ENCODE results near the gene SCLT1. TPM values are rescaled to one million over a fixed set of nuclear protein-coding genes. Genes with fewer than 3 reads are reported as not detected.

Gene SCLT1
- polyA plus RNA-seq, 1 donor from 2014 or later: 12.8 TPM

DNA sequence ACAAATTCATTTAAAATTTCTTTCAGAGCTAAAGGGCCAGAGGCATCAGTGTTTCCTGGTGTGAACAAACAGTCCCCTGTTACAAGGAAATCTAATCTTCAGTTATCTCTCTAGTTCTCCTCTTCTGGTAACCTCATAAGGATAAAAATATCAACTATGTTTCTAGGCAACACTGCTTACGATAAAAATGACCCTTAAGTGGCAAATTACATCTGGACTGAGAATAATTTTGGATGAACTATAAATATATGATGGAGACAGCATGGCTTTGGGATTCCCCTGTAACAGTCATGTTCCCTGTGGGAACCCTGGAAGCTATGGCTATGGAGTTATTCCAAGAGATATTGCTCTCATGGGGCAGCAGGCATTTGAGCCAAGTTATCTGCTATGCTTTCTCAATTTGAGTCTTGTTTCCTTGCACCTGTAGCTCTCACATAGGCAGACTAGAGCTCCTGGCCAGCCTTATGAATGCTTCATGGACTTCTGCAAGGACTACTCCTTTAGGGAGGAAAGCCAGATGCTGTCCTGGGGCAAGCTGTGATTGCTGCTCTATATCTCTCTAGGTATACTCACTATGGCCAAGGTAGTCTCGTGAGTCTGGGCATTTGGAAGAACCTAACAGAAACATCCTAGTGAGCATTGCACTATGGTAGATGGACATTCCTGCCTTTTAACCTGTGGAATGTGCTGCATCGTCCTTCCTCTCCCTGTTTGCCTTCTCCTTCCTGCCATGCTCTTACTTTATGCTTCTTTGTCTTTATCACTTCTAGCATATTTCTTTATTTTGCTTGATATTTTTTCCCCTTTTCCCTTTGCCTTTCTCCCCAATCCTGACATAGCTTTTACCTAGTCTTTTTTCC is 16.9 kb upstream of the SCLT1 start:
- H3K36me3 ChIP-seq (ENCODE audit: insufficient read depth, low read length): no peaks in the 10 kb centered on the region
- H3K9me2 ChIP-seq (ENCODE audit: insufficient read depth, low read length): no peaks in the 10 kb centered on the region
- no peaks in the 10 kb centered on the region for H3K27me3 ChIP-seq (ENCODE audit: insufficient read depth, low read depth, low read length)
- H2AFZ ChIP-seq (ENCODE audit: low read depth, low read length): no peak overlapping the region
- H4K20me1 ChIP-seq (ENCODE audit: insufficient read depth): no peaks in the 10 kb centered on the region
- H3K4me2 ChIP-seq (ENCODE audit: low read length): no peak overlapping the region
- no peak overlapping the region for H3K27ac ChIP-seq (ENCODE audit: low read length)
- no peaks in the 10 kb centered on the region for H3K9me3 ChIP-seq (ENCODE audit: low read length)
- no peak overlapping the region for H3K9ac ChIP-seq (ENCODE audit: low read length)
- peaks cover 4% of the 10 kb centered on the region for H3F3A ChIP-seq (ENCODE audit: insufficient read depth, low read length, poor library complexity, severe bottlenecking)
- H3K79me2 ChIP-seq (replicated peaks; ENCODE audit: insufficient read depth, low read length): no peaks in the 10 kb centered on the region
- no peak overlapping the region for H3K4me3 ChIP-seq (ENCODE audit: low read length)
- TF ChIP-seq RAD21 (conservative IDR thresholded peaks at IDR 0.05) (no peak), EZH2 (IDR thresholded peaks at IDR 0.05; ENCODE audit: borderline replicate concordance, insufficient read depth, low read length, poor library complexity, severe bottlenecking) (no peak)

DNA sequence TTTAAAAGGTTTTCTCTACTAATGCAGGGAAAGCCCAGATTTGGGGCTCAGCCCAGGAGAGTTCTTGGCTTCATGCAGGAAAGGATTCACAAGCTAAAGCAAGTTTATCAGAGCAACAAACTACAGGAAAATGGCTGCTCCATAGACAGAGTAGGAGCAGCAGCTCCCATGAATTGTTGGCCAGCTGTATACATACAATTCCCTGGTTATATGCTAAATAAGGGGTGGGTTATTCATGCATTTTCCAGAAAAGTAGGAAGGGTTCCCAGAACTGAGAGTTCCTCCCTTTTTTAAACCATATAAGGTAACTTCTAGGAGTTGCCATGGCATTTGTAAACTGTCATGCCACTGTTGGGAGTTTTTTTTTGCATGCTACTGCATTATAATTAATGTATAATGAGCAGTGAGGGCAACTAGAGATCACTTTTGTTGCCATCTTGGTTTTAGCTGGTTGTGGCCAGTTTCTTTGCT is 5.2 kb upstream of the SCLT1 start:
- TF ChIP-seq RAD21 (conservative IDR thresholded peaks at IDR 0.05) (no peak), POLR2AphosphoS5 (IDR thresholded peaks at IDR 0.05) (no peak), SMC3 (conservative IDR thresholded peaks at IDR 0.05; ENCODE audit: poor library complexity) (no peak), MXI1 (conservative IDR thresholded peaks at IDR 0.05; ENCODE audit: poor library complexity, severe bottlenecking) (no peak), TAF1 (IDR thresholded peaks at IDR 0.05; ENCODE audit: low read depth) (no peak), EP300 (conservative IDR thresholded peaks at IDR 0.05; ENCODE audit: poor library complexity, severe bottlenecking) (no peak), EZH2 (IDR thresholded peaks at IDR 0.05; ENCODE audit: borderline replicate concordance, insufficient read depth, low read length, poor library complexity, severe bottlenecking) (no peak)
- TF ChIP-seq, protein P1, sequence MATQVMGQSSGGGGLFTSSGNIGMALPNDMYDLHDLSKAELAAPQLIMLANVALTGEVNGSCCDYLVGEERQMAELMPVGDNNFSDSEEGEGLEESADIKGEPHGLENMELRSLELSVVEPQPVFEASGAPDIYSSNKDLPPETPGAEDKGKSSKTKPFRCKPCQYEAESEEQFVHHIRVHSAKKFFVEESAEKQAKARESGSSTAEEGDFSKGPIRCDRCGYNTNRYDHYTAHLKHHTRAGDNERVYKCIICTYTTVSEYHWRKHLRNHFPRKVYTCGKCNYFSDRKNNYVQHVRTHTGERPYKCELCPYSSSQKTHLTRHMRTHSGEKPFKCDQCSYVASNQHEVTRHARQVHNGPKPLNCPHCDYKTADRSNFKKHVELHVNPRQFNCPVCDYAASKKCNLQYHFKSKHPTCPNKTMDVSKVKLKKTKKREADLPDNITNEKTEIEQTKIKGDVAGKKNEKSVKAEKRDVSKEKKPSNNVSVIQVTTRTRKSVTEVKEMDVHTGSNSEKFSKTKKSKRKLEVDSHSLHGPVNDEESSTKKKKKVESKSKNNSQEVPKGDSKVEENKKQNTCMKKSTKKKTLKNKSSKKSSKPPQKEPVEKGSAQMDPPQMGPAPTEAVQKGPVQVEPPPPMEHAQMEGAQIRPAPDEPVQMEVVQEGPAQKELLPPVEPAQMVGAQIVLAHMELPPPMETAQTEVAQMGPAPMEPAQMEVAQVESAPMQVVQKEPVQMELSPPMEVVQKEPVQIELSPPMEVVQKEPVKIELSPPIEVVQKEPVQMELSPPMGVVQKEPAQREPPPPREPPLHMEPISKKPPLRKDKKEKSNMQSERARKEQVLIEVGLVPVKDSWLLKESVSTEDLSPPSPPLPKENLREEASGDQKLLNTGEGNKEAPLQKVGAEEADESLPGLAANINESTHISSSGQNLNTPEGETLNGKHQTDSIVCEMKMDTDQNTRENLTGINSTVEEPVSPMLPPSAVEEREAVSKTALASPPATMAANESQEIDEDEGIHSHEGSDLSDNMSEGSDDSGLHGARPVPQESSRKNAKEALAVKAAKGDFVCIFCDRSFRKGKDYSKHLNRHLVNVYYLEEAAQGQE (IDR thresholded peaks at IDR 0.05; ENCODE audit: borderline replicate concordance): no peak
- TF ChIP-seq, protein P2, sequence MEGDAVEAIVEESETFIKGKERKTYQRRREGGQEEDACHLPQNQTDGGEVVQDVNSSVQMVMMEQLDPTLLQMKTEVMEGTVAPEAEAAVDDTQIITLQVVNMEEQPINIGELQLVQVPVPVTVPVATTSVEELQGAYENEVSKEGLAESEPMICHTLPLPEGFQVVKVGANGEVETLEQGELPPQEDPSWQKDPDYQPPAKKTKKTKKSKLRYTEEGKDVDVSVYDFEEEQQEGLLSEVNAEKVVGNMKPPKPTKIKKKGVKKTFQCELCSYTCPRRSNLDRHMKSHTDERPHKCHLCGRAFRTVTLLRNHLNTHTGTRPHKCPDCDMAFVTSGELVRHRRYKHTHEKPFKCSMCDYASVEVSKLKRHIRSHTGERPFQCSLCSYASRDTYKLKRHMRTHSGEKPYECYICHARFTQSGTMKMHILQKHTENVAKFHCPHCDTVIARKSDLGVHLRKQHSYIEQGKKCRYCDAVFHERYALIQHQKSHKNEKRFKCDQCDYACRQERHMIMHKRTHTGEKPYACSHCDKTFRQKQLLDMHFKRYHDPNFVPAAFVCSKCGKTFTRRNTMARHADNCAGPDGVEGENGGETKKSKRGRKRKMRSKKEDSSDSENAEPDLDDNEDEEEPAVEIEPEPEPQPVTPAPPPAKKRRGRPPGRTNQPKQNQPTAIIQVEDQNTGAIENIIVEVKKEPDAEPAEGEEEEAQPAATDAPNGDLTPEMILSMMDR (IDR thresholded peaks at IDR 0.05; ENCODE audit: poor library complexity, severe bottlenecking): no peak
- Histone ChIP-seq H3K9me3 (ENCODE audit: low read length) (no peaks in the 10 kb centered on the region), H3K27me3 (ENCODE audit: insufficient read depth, low read depth, low read length) (no peaks in the 10 kb centered on the region), H3K9me2 (ENCODE audit: insufficient read depth, low read length) (no peaks in the 10 kb centered on the region), H3K4me2 (ENCODE audit: low read length) (no peak overlapping the region), H3K4me3 (ENCODE audit: low read length) (no peak overlapping the region), H2AFZ (ENCODE audit: low read depth, low read length) (no peak overlapping the region), H4K20me1 (ENCODE audit: insufficient read depth) (no peaks in the 10 kb centered on the region), H3K27ac (ENCODE audit: low read length) (no peak overlapping the region), H3K36me3 (ENCODE audit: insufficient read depth, low read length) (no peaks in the 10 kb centered on the region), H3K9ac (ENCODE audit: low read length) (no peak overlapping the region), H3K79me2 (replicated peaks; ENCODE audit: insufficient read depth, low read length) (peaks cover 3% of the 10 kb centered on the region), H3F3A (ENCODE audit: insufficient read depth, low read length, poor library complexity, severe bottlenecking) (no peaks in the 10 kb centered on the region)

Data from neural cell (in vitro differentiated cells).